Ascending aorta (tissue), 2 donors: Measurements from ENCODE around the gene LRRC75A. TPM values are rescaled to one million over a fixed set of nuclear protein-coding genes. Genes with fewer than 3 reads are reported as not detected.

Source experiments
- DNase-seq, 2 donors: peaks; one replicate each; pipeline ENCODE4 v3.0.0-alpha.2; 2019; ENCODE audit warnings: low spot score in 2 of 2
- H3K27ac ChIP-seq, 2 donors: fragments of 200-600 bp; sonication (generic); one replicate each; pipeline ENCODE4 v1.5.1; 2016 to 2017; ENCODE audit warnings: mild to moderate bottlenecking in 1 of 2
- H3K27me3 ChIP-seq: fragments of 200-600 bp; sonication (generic); one replicate; pipeline ENCODE4 v1.5.1; 2017
- H3K36me3 ChIP-seq, 2 donors: fragments of 200-600 bp; sonication (generic); one replicate each; pipeline ENCODE4 v1.5.1; 2016
- H3K4me1 ChIP-seq, 2 donors: fragments of 200-600 bp; sonication (generic); one replicate each; pipeline ENCODE4 v1.5.1; 2016 to 2017; ENCODE audit warnings: mild to moderate bottlenecking in 1 of 2
- H3K4me3 ChIP-seq, 2 donors: fragments of 200-600 bp; sonication (generic); one replicate each; pipeline ENCODE4 v1.5.1; 2016 to 2017; ENCODE audit warnings: mild to moderate bottlenecking in 1 of 2
- H3K9me3 ChIP-seq, 2 donors: fragments of 200-600 bp; sonication (generic); one replicate each; pipeline ENCODE4 v1.5.1; 2016
- intact Hi-C: fragments of 100-400 bp; cut with DNase I; formaldehyde crosslinking; loops from one replicate; pipeline ENCODE4 v1.15.1; 2023
- total RNA-seq: library from RNA; depleted of rRNA; stranded (reverse); fragments of >200 nt; gene quantifications from one replicate; pipeline ENCODE4 v1.1.0, GENCODE V29; 2016
- TF ChIP-seq, protein P1 (sequence below), 3 experiments: fragments of 200-600 bp in 2 of 3; fragments of 450-650 bp in 1 of 3; sonication (generic) in 2 of 3; IDR thresholded peaks; one replicate each; pipeline ENCODE4 v1.5.1; 2016 to 2019; ENCODE audit warnings: antibody characterized with exemption in 3 of 3, mild to moderate bottlenecking in 1 of 3, moderate library complexity in 1 of 3

LRRC75A gene
- total RNA-seq, 1 donor from 2014 or later = 1.2 TPM

DNA sequence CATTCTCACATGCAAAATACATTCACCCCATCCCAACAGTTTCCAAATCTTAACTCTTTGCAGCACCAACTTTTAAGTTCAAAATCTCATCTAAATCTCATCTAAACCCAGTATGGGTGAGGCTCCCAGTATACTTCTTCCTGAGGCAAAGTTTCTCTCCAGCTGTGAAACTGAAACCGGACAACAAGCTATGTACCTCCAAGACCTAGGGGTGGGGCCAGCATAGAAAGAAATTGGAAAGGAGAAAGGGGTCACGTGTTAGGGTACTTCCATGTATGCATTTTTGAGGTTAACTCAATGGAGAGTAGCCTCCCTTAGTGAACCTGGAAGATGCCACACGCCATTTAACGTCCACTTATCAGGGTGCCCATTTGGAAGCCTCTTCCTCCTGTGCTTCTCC lies 23.9 kb upstream of the LRRC75A start:
- TF ChIP-seq, protein P1, sequence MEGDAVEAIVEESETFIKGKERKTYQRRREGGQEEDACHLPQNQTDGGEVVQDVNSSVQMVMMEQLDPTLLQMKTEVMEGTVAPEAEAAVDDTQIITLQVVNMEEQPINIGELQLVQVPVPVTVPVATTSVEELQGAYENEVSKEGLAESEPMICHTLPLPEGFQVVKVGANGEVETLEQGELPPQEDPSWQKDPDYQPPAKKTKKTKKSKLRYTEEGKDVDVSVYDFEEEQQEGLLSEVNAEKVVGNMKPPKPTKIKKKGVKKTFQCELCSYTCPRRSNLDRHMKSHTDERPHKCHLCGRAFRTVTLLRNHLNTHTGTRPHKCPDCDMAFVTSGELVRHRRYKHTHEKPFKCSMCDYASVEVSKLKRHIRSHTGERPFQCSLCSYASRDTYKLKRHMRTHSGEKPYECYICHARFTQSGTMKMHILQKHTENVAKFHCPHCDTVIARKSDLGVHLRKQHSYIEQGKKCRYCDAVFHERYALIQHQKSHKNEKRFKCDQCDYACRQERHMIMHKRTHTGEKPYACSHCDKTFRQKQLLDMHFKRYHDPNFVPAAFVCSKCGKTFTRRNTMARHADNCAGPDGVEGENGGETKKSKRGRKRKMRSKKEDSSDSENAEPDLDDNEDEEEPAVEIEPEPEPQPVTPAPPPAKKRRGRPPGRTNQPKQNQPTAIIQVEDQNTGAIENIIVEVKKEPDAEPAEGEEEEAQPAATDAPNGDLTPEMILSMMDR (IDR thresholded peaks at IDR 0.05) = no peak
- no peaks in the 10 kb centered on the region for H3K27me3 ChIP-seq
- no peaks in the 10 kb centered on the region for H3K4me1 ChIP-seq
- intact Hi-C loops = no loop called here
- DNase-seq = no peak
- H3K9me3 ChIP-seq = no peaks in the 10 kb centered on the region
- no peaks in the 10 kb centered on the region for H3K36me3 ChIP-seq
- H3K4me3 ChIP-seq = no peak overlapping the region
- H3K27ac ChIP-seq = no peak overlapping the region

DNA sequence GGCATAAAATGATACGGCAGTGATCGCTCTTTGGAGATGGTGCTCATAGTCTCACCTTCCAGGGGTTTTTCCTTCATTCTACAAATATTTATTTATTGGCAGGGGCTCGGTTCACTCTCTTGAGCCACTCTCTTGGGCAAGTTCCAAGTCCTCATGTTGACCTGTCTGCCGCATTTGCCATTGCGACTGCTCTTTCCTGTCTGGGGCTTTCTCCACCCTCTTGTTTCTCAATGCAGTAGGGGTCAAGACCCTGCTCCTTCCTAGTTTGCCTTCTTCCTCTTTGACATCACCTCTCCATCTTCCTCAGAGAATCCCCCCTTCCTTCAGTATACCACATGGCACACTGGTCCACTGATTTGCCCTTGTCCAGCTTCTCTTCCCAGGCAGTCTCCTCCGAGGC lies 21.9 kb upstream of the LRRC75A start:
- H3K9me3 ChIP-seq = no peaks in the 10 kb centered on the region
- TF ChIP-seq, protein P1 (IDR thresholded peaks at IDR 0.05) = no peak
- DNase-seq = no peak

DNA sequence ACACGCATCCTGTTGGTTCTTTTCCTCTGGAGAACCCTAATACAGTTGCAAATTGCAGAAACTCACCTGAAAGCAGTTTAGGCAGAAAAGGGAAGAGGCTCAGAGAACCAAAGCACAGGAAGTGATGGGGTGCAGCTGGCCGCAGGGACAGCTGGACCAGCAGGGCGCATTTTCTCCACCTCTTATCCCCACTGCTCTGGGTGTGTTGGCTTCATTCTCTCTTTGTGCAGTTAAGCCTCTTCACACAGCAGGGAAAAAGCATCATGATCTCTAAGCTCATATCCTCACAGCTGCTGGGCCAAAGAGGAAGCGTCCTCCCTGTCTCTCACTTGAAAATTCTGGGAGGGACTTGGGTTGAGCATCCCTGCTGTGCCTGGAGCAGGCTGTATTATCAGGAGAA lies 20.0 kb upstream of the LRRC75A start:
- Histone ChIP-seq H3K9me3 (no peaks in the 10 kb centered on the region), H3K36me3 (no peaks in the 10 kb centered on the region), H3K27me3 (no peaks in the 10 kb centered on the region), H3K4me1 (no peaks in the 10 kb centered on the region), H3K27ac (no peak overlapping the region), H3K4me3 (no peak overlapping the region)
- intact Hi-C loops = no loop called here
- TF ChIP-seq, protein P1 (IDR thresholded peaks at IDR 0.05) = no peak
- no peak for DNase-seq

More for the DNA sequence above, 21.9 kb upstream of the LRRC75A start:
- no peak overlapping the region for H3K4me3 ChIP-seq
- H3K27me3 ChIP-seq = no peaks in the 10 kb centered on the region
- no peaks in the 10 kb centered on the region for H3K4me1 ChIP-seq
- H3K27ac ChIP-seq = no peak overlapping the region
- H3K36me3 ChIP-seq = no peaks in the 10 kb centered on the region
- intact Hi-C loops = no loop called here

DNA sequence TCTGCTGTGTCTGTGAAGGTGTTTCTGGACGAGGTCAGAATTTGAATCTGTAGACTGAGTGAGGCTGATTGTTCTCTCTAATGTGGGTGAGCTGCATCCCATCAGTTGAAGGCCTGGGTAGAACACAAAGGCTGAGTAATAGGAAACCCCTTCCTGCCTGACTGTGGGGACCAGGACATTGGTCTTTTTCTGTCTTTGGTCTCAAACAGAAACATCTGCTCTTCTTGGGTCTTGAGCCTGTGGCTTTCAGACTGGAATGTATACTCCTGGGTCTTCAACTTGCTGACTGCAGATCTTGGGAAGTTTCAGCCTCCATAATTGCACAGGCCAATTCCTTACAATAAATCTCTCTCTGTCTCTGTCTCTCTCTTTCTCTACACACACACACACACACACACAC lies 19.6 kb upstream of the LRRC75A start:
- no peak overlapping the region for H3K4me3 ChIP-seq
- intact Hi-C loops = no loop called here
- H3K27me3 ChIP-seq = no peaks in the 10 kb centered on the region
- no peaks in the 10 kb centered on the region for H3K4me1 ChIP-seq
- no peaks in the 10 kb centered on the region for H3K9me3 ChIP-seq
- no peaks in the 10 kb centered on the region for H3K36me3 ChIP-seq
- DNase-seq = no peak
- TF ChIP-seq, protein P1 (IDR thresholded peaks at IDR 0.05) = no peak
- H3K27ac ChIP-seq = no peak overlapping the region

DNA sequence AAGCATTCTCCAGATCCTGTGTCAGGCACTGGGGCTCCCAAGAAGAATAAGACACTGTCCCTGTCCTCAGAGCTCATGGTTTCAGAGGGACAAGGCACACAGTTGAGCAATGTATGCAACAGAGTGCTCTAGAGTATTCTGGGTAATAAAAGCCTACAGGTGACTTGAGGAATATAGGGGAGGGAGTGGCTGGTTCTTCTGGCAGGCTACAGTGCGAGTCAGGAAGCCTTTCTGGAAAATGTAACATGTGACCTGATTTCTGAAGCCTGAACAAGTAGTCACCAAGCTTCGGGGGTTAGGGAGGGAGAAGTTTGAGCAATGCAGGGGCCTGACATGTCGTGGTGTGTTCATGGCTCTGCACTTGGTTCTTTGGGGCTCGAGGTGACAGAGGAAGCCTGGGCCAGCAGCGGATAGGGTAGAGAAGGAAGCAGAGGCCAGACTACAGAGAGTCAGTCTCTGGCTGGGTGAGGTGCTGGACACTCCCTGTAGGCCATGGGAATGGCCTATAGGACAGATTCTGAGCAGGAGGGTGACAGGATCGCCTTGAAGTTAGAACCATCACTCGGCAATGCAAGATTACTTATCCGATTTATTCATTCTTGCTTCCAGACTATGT lies 16.0 kb upstream of the LRRC75A start:
- Histone ChIP-seq H3K4me3 (no peak overlapping the region), H3K9me3 (no peaks in the 10 kb centered on the region), H3K27me3 (no peaks in the 10 kb centered on the region), H3K4me1 (no peaks in the 10 kb centered on the region), H3K36me3 (no peaks in the 10 kb centered on the region), H3K27ac (no peak overlapping the region)
- intact Hi-C loops = no loop called here
- DNase-seq = no peak
- TF ChIP-seq, protein P1 (IDR thresholded peaks at IDR 0.05) = no peak

DNA sequence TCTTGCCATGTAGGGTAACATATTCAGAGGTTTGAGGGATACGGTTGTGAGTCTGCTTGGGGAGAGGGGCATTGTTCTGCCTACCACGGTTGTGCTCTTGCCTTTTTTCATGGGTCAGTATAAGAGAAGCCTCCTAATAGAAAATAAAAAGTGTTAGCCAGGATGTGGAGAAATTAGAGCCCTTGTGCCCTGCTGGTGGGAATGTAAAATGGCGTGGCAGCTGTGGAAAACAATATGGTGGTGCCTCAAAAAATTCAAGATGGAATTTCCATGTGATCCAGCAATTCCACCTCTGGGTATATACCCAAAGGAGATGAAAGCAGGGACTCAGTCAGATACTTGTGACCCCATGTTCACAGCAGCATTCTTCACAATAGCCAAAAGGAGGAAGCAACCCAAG lies 14.2 kb upstream of the LRRC75A start:
- no peaks in the 10 kb centered on the region for H3K9me3 ChIP-seq
- no peaks in the 10 kb centered on the region for H3K36me3 ChIP-seq
- no peak for DNase-seq
- H3K27me3 ChIP-seq = no peaks in the 10 kb centered on the region
- H3K27ac ChIP-seq = no peak overlapping the region
- TF ChIP-seq, protein P1 (IDR thresholded peaks at IDR 0.05) = no peak
- intact Hi-C loops = no loop called here
- no peak overlapping the region for H3K4me3 ChIP-seq
- H3K4me1 ChIP-seq = no peaks in the 10 kb centered on the region
